GM19238 (cell line): Measurements from ENCODE around the gene TBCCD1.
"Not testable (repeated sequence)": the region's sequence is repeated elsewhere in the genome, so short reads cannot be mapped to it uniquely, and the experiment has no call there.

Source experiments
- DNase-seq: peaks from one replicate; pipeline ENCODE4 v3.0.0; 2011; ENCODE audit warnings: low spot score; ENCODE audit not compliant: insufficient read length

Gene TBCCD1

GRCh38 chr3:186596568-186597287, 29.6 kb upstream of the TBCCD1 start:
- no peak for DNase-seq

GRCh38 chr3:186594591-186595113, 27.5 kb upstream of the TBCCD1 start:
- DNase-seq: no peak

GRCh38 chr3:186593862-186594261, 26.7 kb upstream of the TBCCD1 start:
- DNase-seq: no peak

GRCh38 chr3:186592682-186593081, 25.5 kb upstream of the TBCCD1 start:
- DNase-seq: no peak

GRCh38 chr3:186590580-186591295, 23.6 kb upstream of the TBCCD1 start:
- no peak for DNase-seq

GRCh38 chr3:186589856-186590579, 22.9 kb upstream of the TBCCD1 start:
- DNase-seq: no peak

GRCh38 chr3:186589121-186589520, 22.0 kb upstream of the TBCCD1 start:
- DNase-seq: no peak

GRCh38 chr3:186588632-186589031, 21.5 kb upstream of the TBCCD1 start:
- DNase-seq: no peak

GRCh38 chr3:186587183-186587582, 20.0 kb upstream of the TBCCD1 start:
- DNase-seq: no peak

GRCh38 chr3:186586245-186586644, 19.1 kb upstream of the TBCCD1 start:
- DNase-seq: not testable (repeated sequence)

- DNase-seq: no peak
Observed at GRCh38 chr3:186583831-186584230, 16.7 kb upstream of the TBCCD1 start.

- no peak for DNase-seq
Observed at GRCh38 chr3:186582541-186582940, 15.4 kb upstream of the TBCCD1 start.

- no peak for DNase-seq
Observed at GRCh38 chr3:186580785-186581184, 13.6 kb upstream of the TBCCD1 start.

GRCh38 chr3:186577521-186577920, 10.4 kb upstream of the TBCCD1 start:
- DNase-seq: no peak

GRCh38 chr3:186571644-186572013, 4.5 kb upstream of the TBCCD1 start:
- DNase-seq: no peak

GRCh38 chr3:186570941-186571643, 4.0 kb upstream of the TBCCD1 start:
- DNase-seq: no peak

GRCh38 chr3:186570096-186570940, 3.2 kb upstream of the TBCCD1 start, which contains the start of gene DNAJB11:
TSS of gene DNAJB11 (plus strand) at chr3:186570720. CDS start at chr3:186570898, 178 bp downstream.
- peak; percentile 88 for DNase-seq

- no peak for DNase-seq
Observed at GRCh38 chr3:186569779-186570095, 2.6 kb upstream of the TBCCD1 start.

- DNase-seq: not testable (repeated sequence)
Observed at GRCh38 chr3:186569361-186569760, 2.2 kb upstream of the TBCCD1 start.

- DNase-seq: no peak
Observed at GRCh38 chr3:186566772-186567071, 417 bp downstream of the TBCCD1 start.

- no peak for DNase-seq
Observed at GRCh38 chr3:186564586-186564985, 2.6 kb downstream of the TBCCD1 start.
